ENCODE measurements around the gene CHST9. TPM values are rescaled to one million over a fixed set of nuclear protein-coding genes. Genes with fewer than 3 reads are reported as not detected.
"Not testable (repeated sequence)": the region's sequence is repeated elsewhere in the genome, so short reads cannot be mapped to it uniquely, and the experiment has no call there.

Gene CHST9, protein sequence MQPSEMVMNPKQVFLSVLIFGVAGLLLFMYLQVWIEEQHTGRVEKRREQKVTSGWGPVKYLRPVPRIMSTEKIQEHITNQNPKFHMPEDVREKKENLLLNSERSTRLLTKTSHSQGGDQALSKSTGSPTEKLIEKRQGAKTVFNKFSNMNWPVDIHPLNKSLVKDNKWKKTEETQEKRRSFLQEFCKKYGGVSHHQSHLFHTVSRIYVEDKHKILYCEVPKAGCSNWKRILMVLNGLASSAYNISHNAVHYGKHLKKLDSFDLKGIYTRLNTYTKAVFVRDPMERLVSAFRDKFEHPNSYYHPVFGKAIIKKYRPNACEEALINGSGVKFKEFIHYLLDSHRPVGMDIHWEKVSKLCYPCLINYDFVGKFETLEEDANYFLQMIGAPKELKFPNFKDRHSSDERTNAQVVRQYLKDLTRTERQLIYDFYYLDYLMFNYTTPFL
- not detected in 2 replicates for total RNA-seq (2014; rRNA removed; shearing (Covaris generic))
- polyA plus RNA-seq (2015; cell fraction: cytosol; rRNA removed): 0.01 and 0.02 TPM in 2 replicates
- polyA plus RNA-seq (2015; cell fraction: nucleus; rRNA removed): 0.11 TPM in 1 of 2 replicates, not detected in the other

DNA sequence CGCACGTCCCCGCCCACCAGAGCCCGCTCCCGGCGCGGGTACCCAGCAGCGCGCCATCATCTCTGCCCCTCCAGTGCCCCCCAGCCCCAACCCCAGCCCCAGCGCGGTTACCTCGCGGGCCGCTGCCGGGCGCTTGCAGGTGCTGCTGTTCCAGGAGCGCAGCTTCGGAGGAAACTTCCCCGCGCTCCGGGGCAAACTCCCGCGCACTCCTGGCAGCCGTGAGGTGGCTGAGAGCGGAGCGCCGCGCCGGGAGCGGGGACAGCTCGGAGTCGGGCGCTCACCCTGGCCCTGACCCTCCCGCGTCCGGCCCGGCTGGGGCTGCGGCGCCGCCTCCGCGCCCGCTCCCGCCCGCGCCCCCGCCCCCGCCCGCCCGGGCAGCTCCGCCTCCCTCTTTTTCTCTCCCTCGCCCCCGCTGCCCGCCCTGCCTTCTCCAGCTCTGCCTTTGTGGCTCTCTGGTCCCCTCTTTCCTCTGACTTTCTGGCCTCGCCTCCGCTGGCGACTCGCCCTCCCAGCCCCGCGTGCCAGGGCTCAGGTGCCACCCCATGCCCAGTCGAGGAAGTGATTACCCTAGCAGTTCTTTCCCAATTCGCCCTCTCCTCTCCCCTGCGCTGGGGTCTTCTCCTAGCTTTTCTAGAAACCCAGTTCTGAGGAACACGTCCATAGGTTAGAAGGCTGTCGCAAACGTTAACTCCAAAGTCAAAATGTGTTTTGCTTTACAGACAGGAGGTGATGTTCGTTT is at the start of gene CHST9:
CHST9 (minus strand) TSS at position 284 of the 739 bp plus-strand sequence. CDS start 42,499 bp downstream, outside the sequence.
- no peak for DNase-seq (ENCODE audit: low read depth)

DNA sequence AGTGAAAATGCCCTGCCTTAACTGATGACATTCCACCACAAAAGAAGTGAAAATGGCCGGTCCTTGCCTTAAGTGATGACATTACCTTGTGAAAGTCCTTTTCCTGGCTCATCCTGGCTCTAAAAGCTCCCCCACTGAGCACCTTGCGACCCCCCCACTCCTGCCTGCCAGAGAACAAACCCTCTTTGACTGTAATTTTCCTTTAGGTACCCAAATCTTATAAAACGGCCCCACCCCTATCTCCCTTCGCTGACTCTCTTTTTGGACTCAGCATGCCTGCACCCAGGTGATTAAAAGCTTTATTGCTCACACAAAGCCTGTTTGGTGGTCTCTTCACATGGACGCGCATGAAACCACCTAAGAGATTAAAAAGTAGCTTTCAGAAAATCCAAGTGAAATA is 47.2 kb upstream of the CHST9 start:
- not testable (repeated sequence) for DNase-seq (ENCODE audit: low read depth)

DNA sequence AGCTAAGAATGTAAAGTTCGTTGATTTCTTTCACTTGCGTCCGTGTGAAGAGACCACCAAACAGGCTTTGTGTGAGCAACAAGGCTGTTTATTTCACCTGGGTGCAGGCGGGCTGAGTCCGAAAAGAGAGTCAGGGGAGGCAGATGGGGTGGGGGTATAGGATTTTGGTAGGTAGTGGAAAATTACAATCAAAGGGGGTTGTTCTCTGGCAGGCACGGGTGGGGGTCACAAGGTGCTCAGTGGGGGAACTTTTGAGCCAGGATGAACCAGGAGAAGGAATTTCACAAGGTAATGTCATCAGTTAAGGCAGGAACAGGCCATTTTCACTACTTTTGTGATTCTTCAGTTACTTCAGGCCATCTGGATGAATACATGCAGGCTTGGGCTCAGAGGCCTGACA is 46.6 kb upstream of the CHST9 start:
- DNase-seq (ENCODE audit: low read depth): not testable (repeated sequence)

DNA sequence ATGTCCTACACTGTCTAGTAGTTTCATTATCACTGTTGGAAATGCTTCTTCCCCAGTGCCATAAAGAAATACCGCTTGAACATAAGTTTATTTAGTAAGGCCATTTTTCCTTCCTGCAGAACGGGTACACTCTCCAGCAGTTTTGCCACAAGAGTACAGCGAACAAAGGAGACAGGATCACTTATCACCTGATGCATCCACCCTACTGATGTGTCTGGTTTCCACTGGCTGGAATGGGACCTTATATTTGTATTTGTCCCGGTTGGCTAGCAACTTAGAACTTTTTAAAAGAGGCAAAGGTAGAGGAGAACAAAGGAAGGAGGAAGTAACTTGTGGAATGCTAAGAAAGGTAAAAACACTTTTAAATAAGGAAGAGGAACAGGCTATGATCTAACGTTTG is 46.1 kb upstream of the CHST9 start:
- not testable (repeated sequence) for DNase-seq (ENCODE audit: low read depth)

DNA sequence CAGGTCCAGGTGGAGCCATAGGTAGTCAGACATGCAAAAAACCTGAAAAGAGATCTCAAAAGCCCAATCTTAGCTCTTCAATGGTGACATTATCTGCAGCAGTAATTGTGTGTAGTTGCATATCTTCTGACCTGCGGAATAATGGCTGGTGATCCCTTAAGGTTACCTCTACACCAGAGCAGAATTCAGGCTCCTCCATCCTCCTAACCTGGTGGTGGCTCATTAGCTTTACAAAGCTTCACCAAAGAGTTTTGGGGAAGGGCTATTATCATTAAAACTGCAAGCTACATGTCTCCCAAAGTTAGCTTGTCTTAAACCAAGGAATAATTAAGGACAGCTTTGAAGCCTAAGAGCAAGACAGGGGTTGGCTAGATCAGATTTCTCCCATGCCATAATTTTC is 42.6 kb upstream of the CHST9 start:
- no peak for DNase-seq (ENCODE audit: low read depth)

DNA sequence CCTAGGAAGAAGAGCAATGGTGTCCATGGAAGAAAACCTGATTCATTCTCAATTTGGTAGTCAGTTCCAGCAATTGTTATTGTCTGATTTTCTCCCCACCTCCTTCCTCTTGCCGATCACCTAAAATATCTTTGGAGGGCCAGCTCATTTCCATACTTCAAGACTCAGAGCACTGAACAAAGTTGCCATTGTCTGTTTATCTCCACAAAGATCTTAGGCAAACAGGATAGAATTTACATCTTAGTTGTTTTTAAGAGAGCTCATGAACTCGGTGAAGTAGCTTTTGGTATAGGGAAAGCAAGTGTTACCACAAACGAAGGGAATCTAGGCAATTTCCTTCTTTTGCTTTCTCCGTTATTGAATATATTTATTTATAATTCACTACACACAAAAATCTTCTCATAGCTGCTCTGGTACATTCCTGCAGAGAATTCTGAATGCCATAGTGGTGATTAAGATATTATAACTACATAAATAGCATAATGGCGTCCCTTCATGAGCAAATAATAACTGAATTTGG is 41.5 kb upstream of the CHST9 start:
- peak; percentile 36 for DNase-seq (ENCODE audit: low read depth)

DNA sequence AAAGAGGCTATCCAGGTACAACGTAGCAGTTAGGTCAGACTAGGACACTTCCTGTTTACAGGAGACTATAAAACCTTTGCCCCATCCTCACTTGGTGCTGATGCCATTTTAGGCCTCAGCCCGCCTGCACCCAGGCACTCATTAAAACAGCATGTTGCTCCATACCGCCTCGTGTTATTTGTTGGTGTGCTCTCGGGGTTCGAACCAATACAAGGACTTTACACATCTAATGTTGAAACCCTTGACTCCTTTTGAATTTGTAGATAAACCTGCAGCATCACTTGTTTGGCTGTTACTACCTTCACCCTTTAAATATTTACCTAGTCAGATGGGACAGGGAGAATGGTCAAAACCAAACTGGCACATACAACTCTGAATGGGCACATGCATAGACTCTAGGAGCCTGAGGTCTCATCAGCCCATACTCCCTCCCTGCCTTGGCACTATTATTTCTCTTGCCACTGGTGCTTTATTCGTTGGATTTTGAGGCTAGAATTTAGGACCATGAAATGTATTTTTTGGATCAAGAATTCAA is 40.9 kb upstream of the CHST9 start:
- DNase-seq (ENCODE audit: low read depth): no peak

DNA sequence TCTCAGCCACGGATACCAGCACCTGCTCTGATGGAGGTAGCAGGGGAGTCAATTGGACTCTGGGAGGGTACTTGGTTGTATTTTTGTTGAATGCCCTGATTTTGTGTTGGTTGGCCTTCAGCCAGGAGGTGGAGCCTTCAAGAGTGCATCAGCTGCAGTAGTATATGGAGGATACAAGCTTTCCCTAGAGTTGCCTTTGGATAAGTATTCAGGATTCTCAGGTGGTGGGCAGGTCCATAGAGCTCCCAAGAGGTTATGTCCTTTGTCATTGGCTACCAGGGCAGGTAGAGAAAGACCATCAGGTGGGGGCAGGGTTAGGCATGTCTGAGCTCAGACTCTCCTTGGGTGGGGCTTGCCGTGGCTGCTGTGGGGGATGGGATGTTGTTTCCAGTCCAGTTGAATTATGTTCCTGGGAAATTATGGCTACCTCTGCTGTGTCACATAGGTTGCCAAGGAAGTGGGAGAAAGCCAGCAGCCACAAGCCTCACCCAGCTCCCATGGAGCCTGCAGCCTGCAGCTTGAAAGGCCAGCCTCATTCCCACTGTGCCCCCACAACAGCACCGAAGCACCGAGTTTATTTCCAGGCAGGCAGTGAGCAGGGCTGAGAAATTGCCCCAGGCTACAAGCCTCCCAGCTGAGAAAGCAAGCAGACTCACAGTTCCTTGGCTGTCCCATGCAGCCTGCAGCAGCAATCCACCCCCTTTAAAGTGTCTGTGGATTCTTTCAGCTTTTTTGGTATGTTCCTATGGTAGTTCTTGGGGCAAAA is 38.6 kb upstream of the CHST9 start:
- DNase-seq (ENCODE audit: low read depth): peak; percentile 13

DNA sequence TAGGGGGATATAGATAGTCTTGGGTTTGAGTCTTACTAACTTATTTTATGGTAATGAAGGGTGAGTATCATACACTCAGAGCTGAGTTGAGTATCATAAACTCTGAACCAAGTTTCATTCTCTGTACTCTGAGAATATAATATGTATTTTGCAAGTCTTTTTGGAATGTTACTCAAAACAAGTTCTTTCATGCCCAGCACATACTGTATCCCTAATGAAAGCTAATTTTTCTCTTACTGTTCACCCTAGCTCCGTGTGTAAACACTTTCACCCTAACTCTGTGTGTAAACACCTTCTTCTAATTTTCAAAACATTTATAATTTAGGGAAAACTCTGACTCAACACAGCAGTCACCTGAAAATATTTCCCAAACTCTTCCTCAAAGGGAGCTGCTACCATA is 29.7 kb upstream of the CHST9 start:
- DNase-seq (ENCODE audit: low read depth): no peak

DNA sequence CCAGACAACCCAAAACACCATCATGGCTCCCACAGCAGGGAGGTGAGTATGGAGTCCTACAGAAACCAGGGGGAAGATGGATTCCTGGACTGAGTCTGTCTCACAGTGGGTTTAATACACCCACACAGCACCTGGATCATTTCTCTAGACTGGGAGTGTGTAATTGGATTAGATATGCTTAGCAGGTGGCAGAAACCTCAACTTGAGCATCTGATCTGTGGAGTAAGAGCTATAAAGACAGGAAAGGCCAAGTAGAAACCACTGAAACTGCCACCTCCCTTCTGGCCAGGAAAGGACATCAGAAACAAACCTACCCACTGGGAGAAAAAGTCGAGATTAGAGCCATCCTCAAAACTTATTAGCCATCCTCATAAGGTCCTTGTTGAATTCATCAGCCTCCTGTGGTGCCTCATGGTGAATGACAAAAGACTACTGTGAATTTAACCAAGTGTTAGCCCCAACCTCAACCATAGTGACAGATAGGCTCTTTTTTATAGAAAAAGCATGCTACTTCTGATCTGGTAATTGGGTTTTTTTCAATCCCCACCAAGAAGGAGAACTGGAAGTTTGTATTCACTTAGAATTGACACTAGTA is 28.1 kb upstream of the CHST9 start:
- DNase-seq (ENCODE audit: low read depth): no peak

DNA sequence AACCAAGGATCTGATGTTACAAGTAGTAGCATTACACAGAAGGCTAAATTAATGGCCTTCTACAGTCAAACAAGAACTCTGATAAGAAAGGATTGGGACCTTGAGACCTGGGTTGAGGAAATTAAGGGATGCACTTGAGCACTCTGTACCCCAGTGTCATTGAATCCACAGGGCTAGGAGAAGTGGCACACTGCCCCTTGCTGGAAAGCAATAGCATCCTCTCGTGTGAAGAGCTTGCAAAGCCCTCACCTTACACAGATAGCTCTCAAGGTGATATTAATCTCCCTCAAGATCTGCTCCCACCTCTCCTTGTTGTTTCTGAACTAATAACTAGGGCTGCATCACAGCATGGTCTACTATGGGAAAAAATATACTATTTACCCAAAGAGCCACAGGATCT is 26.5 kb upstream of the CHST9 start:
- DNase-seq (ENCODE audit: low read depth): no peak

DNA sequence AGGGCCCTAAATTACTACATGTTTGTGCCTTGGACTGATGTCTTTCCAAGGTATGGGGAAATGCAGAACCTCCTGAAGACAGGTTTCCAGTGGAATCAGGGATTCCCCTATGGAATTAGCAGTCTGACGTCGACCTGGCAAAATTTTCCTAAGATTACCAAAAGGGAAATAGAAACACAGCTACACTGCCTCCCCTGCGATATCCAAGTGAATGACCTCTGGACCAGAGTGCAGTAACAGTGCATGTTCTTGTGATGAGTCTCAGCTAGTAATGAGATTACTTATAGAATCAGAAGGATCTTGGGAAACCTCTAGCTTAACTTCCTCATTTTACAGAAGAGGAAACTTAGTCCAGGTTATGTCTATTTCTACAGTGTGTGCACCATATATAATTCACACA is 21.3 kb upstream of the CHST9 start:
- no peak for DNase-seq (ENCODE audit: low read depth)

DNA sequence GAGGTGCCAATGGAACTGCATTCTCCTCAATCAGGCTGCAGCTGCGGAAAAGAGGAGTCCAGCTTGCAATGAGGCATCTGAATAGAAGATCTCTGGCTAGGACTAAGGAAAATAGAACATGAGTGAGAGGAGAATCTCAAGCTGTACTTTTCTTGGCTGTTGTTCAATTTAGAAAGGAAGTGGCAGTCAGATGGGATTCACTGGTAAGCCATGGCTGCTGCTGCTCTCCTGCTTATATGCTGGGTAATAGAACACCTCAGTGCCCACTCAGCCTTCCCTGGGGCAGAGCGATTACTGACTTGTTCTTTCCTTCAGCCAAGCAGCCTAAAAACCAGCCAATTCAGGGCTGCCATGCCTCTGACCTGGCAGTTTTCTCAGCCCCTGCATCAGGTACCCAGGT is 17.6 kb upstream of the CHST9 start:
- peak; percentile 60 for DNase-seq (ENCODE audit: low read depth)

DNA sequence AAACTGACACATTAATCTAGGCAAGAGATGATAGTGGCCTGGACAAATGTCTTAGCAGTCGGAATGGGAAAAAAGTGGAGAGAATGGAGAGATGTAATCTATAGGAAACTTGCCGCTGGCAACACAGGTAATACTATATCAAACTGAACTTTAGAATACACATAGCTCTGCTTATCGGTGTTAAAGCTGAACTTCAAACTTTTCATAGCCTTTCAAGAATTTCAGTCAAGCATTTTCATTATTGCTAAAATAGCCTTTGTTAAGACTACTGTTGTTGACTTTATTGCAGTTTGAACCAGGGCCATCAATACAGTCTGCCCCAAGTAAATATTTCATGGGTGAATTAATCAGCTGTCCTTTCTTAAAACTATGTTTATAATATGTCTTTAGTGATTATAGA is 12.9 kb upstream of the CHST9 start:
- DNase-seq (ENCODE audit: low read depth): no peak

DNA sequence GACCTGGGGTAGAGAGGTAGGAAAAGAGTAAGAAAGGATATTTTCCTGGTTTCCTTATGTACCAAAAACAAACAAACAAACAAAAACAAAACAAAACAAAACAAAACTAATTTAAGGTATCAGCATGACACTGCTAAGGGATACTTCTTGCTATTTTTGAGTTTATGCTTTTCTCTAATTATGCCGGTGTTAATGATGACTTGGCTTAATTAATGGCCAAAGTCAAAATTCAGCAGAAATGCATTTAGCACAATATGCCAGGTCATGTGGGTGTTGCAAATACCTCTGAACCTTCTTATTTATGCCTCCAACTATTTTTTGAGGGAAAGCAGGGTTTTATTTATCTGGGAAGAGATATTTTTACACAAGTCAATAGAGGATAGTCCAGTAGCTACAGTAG is 3.2 kb upstream of the CHST9 start:
- DNase-seq (ENCODE audit: low read depth): no peak

DNA sequence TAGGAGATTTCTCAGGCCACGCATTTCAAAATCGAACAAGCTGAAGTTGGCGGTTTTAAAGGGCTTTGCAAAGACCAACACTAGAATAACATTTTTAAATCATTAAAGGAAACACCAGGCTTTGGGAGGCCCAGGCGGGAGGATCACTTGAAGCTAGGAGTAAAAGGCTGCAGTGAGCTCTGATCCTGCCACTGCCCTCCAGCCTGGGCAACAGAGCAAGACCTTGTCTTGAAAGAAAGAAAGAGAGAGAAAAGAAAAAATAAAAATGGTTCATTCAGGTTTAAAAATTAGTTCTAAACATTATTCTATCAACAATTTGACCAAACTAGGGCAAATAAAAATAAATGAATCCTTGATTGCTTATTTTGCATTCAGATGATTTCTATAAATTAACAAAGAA is 789 bp upstream of the CHST9 start:
- no peak for DNase-seq (ENCODE audit: low read depth)

DNA sequence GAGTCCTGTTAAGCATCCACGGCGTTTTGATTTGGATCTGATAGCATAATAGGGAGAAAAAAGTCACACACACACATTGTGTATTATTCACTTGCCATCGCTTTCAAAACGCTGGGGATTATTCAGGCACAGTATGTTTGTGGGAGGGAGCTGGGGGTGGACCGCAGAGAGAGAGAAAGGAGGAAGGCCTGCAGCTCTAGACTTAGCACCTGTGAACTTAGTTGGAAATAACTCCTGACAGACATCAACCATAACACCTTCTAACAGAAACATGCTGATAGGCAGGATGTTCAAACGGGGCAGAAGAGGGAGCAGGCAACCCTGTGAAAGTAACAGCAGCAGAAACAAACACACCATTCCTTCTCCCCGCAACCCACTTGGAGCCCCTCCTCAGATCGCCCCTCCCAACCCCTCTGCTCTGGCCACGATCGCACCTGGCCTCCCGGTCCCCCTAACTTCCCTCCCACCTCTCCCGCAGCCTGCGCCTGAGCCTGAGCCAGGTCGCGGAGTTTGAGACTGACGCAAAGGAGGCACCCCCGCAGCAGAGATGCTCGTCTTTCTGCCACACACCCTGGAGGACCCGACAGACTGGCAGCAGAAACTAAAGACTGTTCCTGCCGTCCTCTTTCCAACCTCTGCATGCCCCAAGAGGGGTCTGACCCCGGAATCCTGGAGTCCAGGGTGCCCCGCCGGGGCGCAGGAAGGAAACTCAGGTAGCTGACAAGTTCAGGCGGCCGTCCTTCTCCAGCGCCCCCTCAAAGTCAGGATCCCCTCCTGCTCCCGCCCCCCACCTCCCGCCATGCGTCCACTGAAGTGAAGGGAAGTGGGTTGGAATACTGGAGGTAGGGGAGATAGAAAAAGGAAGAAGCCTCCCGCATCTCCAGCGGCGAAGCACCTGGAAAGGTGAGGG is 738 bp downstream of the CHST9 start:
- no peak for DNase-seq (ENCODE audit: low read depth)

DNA sequence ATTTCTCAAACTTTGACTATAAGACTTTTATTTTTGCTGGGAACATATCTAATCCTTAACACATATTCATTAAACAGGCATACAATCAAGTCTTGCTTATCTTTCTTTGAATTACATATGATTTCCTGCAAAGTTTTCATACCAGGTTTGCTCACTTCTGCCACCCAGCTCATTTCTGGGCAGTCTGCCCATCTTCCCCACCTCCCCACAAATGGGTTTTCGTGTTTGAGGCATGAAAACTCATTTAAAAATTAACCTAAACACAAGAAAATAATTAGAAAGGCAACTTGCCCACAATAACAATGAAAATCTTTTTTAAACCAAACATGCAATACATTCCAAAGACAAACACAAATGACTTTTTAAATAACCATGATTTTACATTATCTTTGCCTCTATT is 3.4 kb downstream of the CHST9 start:
- DNase-seq (ENCODE audit: low read depth): no peak

DNA sequence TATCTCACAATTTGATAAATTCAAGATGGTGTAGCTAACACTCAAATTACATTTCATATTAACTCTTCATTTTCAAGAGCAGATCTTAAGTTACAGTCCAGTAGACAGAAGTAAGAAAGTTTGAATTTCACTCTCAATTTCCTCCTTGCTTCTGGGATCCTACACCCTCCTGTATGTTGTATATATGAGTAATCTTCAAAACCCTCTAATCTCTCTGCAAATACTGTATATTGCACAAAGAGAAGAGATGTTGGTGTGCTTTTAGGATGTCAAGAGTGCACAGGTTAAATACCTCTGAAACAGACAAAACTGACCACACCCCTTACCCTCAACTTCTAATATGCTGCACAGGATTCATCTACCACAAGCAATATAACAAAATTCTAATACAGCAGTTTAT is 6.7 kb downstream of the CHST9 start:
- no peak for DNase-seq (ENCODE audit: low read depth)

DNA sequence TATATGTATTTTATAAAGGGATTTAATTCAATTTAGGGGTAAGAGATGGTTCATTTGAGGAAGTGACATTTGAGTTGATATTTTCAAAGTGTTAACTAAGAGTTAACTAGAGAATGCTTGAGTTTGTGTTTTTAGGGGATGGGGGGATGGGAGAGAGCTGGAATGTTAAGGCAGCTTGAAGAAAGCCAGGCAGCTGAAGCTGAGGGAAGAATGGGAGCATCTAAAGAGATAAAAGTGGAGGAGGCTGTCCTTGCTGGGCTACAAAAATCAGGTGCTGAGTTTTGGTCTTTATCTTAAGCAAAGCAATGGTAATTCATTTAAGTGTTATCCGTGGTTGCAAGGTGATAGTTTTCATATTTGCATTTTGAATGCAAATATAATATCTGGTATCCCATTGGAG is 9.2 kb downstream of the CHST9 start:
- no peak for DNase-seq (ENCODE audit: low read depth)
